Karpas-422 (cell line): ENCODE results near the gene ZNF362. TPM values are rescaled to one million over a fixed set of nuclear protein-coding genes. Genes with fewer than 3 reads are reported as not detected.

Source experiments
- DNase-seq: peaks from one replicate; pipeline ENCODE4 v3.0.0-alpha.2; 2015
- H2AFZ ChIP-seq: fragments of 200-600 bp; sonication (generic); 2 replicates; pipeline ENCODE4 v1.6.1; 2014; ENCODE audit warnings: antibody characterized with exemption, low read length, mixed read lengths
- H3K27ac ChIP-seq: fragments of 200-600 bp; sonication (generic); 2 replicates; pipeline ENCODE4 v1.5.1; 2014; ENCODE audit warnings: mild to moderate bottlenecking, low read length, moderate library complexity
- H3K27me3 ChIP-seq: fragments of 200-600 bp; sonication (generic); 2 replicates; pipeline ENCODE4 v1.6.1; 2014; ENCODE audit warnings: low read length, mixed read lengths
- H3K36me3 ChIP-seq: fragments of 200-600 bp; sonication (generic); 2 replicates; pipeline ENCODE4 v1.6.1; 2014; ENCODE audit warnings: low read length, mixed read lengths; ENCODE audit not compliant: insufficient read depth
- H3K4me1 ChIP-seq: fragments of 200-600 bp; sonication (generic); 2 replicates; pipeline ENCODE4 v1.6.1; 2014; ENCODE audit warnings: mild to moderate bottlenecking, low read length, mixed read lengths
- H3K4me2 ChIP-seq: fragments of 200-600 bp; sonication (generic); 2 replicates; pipeline ENCODE4 v1.6.1; 2014; ENCODE audit warnings: low read length, low read depth, mild to moderate bottlenecking; ENCODE audit not compliant: poor library complexity, severe bottlenecking
- H3K4me3 ChIP-seq: fragments of 200-600 bp; sonication (generic); 2 replicates; pipeline ENCODE4 v1.5.1; 2014; ENCODE audit warnings: mild to moderate bottlenecking, antibody characterized with exemption, low read length, mixed read lengths
- H3K79me2 ChIP-seq: fragments of 200-600 bp; sonication (generic); 2 replicates; pipeline ENCODE4 v1.6.1; 2014; ENCODE audit warnings: mild to moderate bottlenecking, low read length, mixed read lengths
- H3K9ac ChIP-seq: fragments of 200-600 bp; sonication (generic); 2 replicates; pipeline ENCODE4 v1.6.0; 2014; ENCODE audit warnings: low read length
- H3K9me2 ChIP-seq: fragments of 200-600 bp; sonication (generic), shearing (Covaris generic); replicated peaks from 2 replicates; pipeline ENCODE4 v1.6.0; 2014; ENCODE audit warnings: mild to moderate bottlenecking, low read length, moderate library complexity; ENCODE audit not compliant: insufficient read depth
- H3K9me3 ChIP-seq: fragments of 300-700, 200-600 bp; sonication (generic); 2 replicates; pipeline ENCODE4 v1.6.1; 2014; ENCODE audit warnings: low read length, mixed read lengths
- H4K20me1 ChIP-seq: fragments of 200-600 bp; sonication (generic); 2 replicates; pipeline ENCODE4 v1.6.1; 2014; ENCODE audit warnings: mild to moderate bottlenecking, antibody characterized with exemption, low read length, low read depth; ENCODE audit not compliant: insufficient read depth
- total RNA-seq: library from RNA; depleted of rRNA; stranded (reverse); fragments of >200 nt; shearing (Covaris generic); gene quantifications from 2 replicates; pipeline ENCODE4 v1.2.3, GENCODE V29; 2014; ENCODE audit warnings: low replicate concordance

Gene ZNF362
- total RNA-seq, 1 experiment from 2014 or later = 16.7 TPM

- peaks cover 52% of the 10 kb centered on the region for H3K4me1 ChIP-seq
- H3K9me3 ChIP-seq = no peaks in the 10 kb centered on the region
- H3K4me3 ChIP-seq = no peak overlapping the region; the same call in 1 of the 2 replicates
- peaks cover 79% of the 10 kb centered on the region for H3K79me2 ChIP-seq
- H3K27ac ChIP-seq = no peak overlapping the region
- peaks cover 7% of the 10 kb centered on the region; the same call in 1 of the 2 replicates for H4K20me1 ChIP-seq
- DNase-seq = no peak
- peak overlapping the region; percentile 93 for H3K4me2 ChIP-seq
- no peaks in the 10 kb centered on the region for H3K9me2 ChIP-seq
- peaks cover 10% of the 10 kb centered on the region for H3K36me3 ChIP-seq
- no peak overlapping the region for H2AFZ ChIP-seq
- H3K9ac ChIP-seq = peak overlapping the region; percentile 94
- no peaks in the 10 kb centered on the region for H3K27me3 ChIP-seq
Measured at GRCh38 chr1:33346533-33346926, 90.2 kb downstream of the ZNF362 start.

GRCh38 chr1:33346927-33347649 lies 90.8 kb downstream of the ZNF362 start:
- no peaks in the 10 kb centered on the region for H3K9me2 ChIP-seq
- DNase-seq = no peak
- peak overlapping the region; percentile 96; the same call in 1 of the 2 replicates for H3K4me3 ChIP-seq
- no peak overlapping the region for H2AFZ ChIP-seq
- H3K36me3 ChIP-seq = peaks cover 10% of the 10 kb centered on the region
- peaks cover 52% of the 10 kb centered on the region for H3K4me1 ChIP-seq
- no peak overlapping the region for H3K27ac ChIP-seq
- H3K27me3 ChIP-seq = no peaks in the 10 kb centered on the region
- peak overlapping the region; percentile 93 for H3K4me2 ChIP-seq
- H3K9me3 ChIP-seq = no peaks in the 10 kb centered on the region
- H3K9ac ChIP-seq = peak overlapping the region; percentile 94
- H4K20me1 ChIP-seq = peaks cover 7% of the 10 kb centered on the region; the same call in 1 of the 2 replicates
- peaks cover 74% of the 10 kb centered on the region for H3K79me2 ChIP-seq

DNA sequence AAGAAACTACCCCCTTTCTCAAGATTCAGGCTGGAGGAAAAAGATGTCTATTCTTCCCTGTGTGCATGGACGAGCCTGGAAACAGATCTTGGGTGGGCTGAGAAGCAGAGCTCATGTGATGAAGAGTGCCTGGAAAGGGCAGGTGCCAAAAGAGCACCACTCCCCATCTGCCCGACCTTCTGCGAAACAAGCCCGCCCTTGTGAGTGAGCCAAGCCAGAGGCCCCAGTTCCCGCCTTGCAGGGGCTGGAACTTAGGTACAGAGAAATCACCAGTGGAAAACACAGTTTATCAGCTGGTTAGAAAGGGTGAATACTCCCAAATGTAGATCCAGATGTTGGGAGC lies 91.3 kb downstream of the ZNF362 start:
- no peaks in the 10 kb centered on the region for H3K9me3 ChIP-seq
- H3K36me3 ChIP-seq = peaks cover 10% of the 10 kb centered on the region
- no peak overlapping the region for H3K27ac ChIP-seq
- no peaks in the 10 kb centered on the region for H3K9me2 ChIP-seq
- H3K79me2 ChIP-seq = peaks cover 68% of the 10 kb centered on the region
- H3K4me3 ChIP-seq = peak overlapping the region; percentile 96
- H3K27me3 ChIP-seq = no peaks in the 10 kb centered on the region
- peaks cover 52% of the 10 kb centered on the region for H3K4me1 ChIP-seq
- no peak overlapping the region for H2AFZ ChIP-seq
- peak overlapping the region; percentile 94 for H3K9ac ChIP-seq
- no peak for DNase-seq
- peak overlapping the region; percentile 93 for H3K4me2 ChIP-seq
- peaks cover 7% of the 10 kb centered on the region; the same call in 1 of the 2 replicates for H4K20me1 ChIP-seq

GRCh38 chr1:33348194-33348593 lies 91.9 kb downstream of the ZNF362 start:
- no peak for DNase-seq
- Histone ChIP-seq H3K9me2 (no peaks in the 10 kb centered on the region), H3K79me2 (peaks cover 63% of the 10 kb centered on the region), H3K9me3 (no peaks in the 10 kb centered on the region), H2AFZ (no peak overlapping the region), H3K27me3 (no peaks in the 10 kb centered on the region), H3K4me3 (peak overlapping the region; percentile 96), H3K9ac (peak overlapping the region; percentile 94), H3K4me2 (peak overlapping the region; percentile 93), H3K36me3 (peaks cover 10% of the 10 kb centered on the region), H3K27ac (no peak overlapping the region), H4K20me1 (peaks cover 7% of the 10 kb centered on the region; the same call in 1 of the 2 replicates), H3K4me1 (peaks cover 52% of the 10 kb centered on the region)

GRCh38 chr1:33348676-33349080 lies 92.4 kb downstream of the ZNF362 start:
- Histone ChIP-seq H4K20me1 (peaks cover 7% of the 10 kb centered on the region; the same call in 1 of the 2 replicates), H3K36me3 (peaks cover 10% of the 10 kb centered on the region), H3K9ac (peak overlapping the region; percentile 94), H3K9me3 (no peaks in the 10 kb centered on the region), H3K27ac (peak overlapping the region; percentile 65), H3K4me2 (peak overlapping the region; percentile 93), H3K27me3 (no peaks in the 10 kb centered on the region), H2AFZ (no peak overlapping the region), H3K79me2 (peaks cover 59% of the 10 kb centered on the region), H3K9me2 (no peaks in the 10 kb centered on the region), H3K4me3 (peak overlapping the region; percentile 96), H3K4me1 (peaks cover 52% of the 10 kb centered on the region)
- DNase-seq = peak; percentile 46

GRCh38 chr1:33349081-33349759 lies 92.9 kb downstream of the ZNF362 start:
- no peaks in the 10 kb centered on the region for H3K9me3 ChIP-seq
- peak; percentile 88 for DNase-seq
- H4K20me1 ChIP-seq = peaks cover 7% of the 10 kb centered on the region; the same call in 1 of the 2 replicates
- peak overlapping the region; percentile 94 for H3K9ac ChIP-seq
- H2AFZ ChIP-seq = no peak overlapping the region
- peak overlapping the region; percentile 65 for H3K27ac ChIP-seq
- H3K9me2 ChIP-seq = no peaks in the 10 kb centered on the region
- peak overlapping the region; percentile 93 for H3K4me2 ChIP-seq
- peak overlapping the region; percentile 96 for H3K4me3 ChIP-seq
- peaks cover 52% of the 10 kb centered on the region for H3K4me1 ChIP-seq
- no peaks in the 10 kb centered on the region for H3K27me3 ChIP-seq
- peaks cover 10% of the 10 kb centered on the region for H3K36me3 ChIP-seq
- H3K79me2 ChIP-seq = peaks cover 54% of the 10 kb centered on the region

GRCh38 chr1:33349778-33350610 lies 93.7 kb downstream of the ZNF362 start:
- peak overlapping the region; percentile 98 for H3K4me2 ChIP-seq
- H3K27me3 ChIP-seq = no peaks in the 10 kb centered on the region
- H3K4me3 ChIP-seq = peak overlapping the region; percentile 86
- no peaks in the 10 kb centered on the region for H3K9me3 ChIP-seq
- peaks cover 50% of the 10 kb centered on the region for H3K4me1 ChIP-seq
- peak overlapping the region; percentile 97 for H3K9ac ChIP-seq
- H3K27ac ChIP-seq = peak overlapping the region; percentile 62
- H3K36me3 ChIP-seq = peaks cover 10% of the 10 kb centered on the region
- H3K9me2 ChIP-seq = no peaks in the 10 kb centered on the region
- peaks cover 46% of the 10 kb centered on the region for H3K79me2 ChIP-seq
- H2AFZ ChIP-seq = peak overlapping the region; percentile 84
- H4K20me1 ChIP-seq = peaks cover 7% of the 10 kb centered on the region; the same call in 1 of the 2 replicates
- DNase-seq = peak; percentile 93
